GM18870 (cell line): ENCODE data around the gene JUN.
"Not testable (repeated sequence)": the region's sequence is repeated elsewhere in the genome, so short reads cannot be mapped to it uniquely, and the experiment has no call there.

Source experiments
- ATAC-seq: cut with Tn5 transposase; IDR thresholded peaks from one replicate; pipeline ENCODE4 v1.9.1; 2021; ENCODE audit warnings: moderate library complexity; ENCODE audit not compliant: unreplicated experiment

Gene JUN

DNA sequence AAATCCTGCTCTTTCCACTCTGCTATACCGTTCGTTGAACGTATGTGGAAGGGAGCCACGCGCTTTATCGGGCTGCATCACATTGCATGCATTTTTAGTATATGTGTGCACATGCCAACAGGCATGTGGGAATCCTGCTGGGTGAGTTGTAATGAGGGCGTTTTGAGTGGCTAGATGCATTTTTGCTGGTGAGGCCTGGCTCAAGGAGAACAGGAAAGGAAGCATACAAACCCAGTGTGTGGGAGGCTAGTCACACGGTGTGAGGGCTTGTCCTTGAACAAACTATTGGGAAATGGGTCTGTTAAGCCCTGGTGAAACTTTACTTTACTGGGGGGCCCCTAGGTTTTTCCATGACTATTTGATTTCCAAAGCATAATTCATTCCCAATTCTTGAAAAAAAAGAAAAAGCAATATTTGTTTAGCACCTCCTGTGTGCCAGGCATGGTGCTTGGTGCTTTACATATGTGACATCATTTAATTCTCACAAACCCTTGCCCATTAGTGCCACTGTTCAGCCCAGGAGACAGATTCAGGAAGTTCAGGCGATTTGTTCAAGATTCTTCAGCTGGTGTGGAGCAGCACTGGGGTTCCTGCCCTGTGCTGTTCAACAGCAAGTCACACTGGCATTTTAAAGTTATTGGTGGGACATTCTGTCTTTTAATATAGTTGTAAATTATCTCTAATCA is 25.6 kb upstream of the JUN start:
- no peak for ATAC-seq

DNA sequence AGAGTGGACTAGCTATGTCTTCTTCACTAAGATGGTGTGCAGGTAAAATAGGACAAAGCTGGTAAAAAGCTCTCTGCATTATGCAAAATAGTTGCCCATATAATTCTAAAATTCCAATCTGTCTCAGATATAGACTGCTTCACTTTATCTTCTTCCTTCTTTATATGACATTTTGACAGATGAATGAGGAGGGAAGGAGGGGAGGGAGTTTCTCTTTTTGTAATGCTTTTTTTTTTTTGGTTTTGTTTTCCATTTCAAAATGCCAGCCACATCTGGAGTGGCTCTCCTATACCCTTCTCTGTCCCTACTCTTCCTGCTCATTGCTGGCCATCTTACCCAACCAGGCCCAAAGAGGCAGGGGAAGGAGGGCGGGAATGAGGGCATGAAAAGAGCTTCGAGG is 24.2 kb upstream of the JUN start:
- no peak for ATAC-seq

DNA sequence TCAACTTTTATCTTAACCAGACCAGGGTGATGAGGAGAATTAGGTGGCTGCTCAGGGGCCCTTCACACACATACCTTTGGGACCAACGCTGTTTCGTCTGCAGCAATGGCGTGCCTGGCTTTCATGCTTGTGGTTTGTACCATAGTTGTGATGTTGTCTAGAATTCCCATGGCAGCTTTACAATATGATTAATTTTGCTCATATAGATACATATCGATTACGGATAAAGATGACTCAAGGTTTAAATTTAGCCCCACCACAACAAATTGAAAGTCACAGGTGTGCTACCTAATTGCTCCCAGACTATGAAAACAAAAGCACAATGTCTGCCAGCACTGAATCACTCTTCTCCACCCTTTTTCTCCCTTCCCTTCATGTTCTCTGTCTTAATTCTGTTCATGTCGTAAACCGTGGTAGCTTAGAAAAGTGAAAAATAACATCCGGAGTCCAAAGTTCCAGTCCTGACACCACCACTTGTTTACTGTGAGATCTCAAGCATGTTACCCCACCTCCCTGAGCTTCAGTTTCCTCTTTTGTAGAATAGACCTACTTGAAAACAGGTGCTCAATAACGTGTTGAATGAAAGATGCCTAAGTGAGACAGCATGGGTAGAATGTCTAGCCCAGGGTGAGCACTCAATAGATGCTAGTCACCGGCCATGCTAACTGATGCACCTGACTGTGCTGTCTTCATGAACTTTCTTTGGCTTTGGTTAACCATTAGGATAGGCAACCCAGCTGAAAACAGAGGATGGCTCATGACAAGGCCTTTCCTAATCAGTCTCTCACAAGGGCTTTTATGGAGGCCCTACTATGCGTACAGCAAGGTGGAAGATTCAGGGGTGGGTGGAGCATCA is 22.1 kb upstream of the JUN start:
- peak; percentile 64 for ATAC-seq

DNA sequence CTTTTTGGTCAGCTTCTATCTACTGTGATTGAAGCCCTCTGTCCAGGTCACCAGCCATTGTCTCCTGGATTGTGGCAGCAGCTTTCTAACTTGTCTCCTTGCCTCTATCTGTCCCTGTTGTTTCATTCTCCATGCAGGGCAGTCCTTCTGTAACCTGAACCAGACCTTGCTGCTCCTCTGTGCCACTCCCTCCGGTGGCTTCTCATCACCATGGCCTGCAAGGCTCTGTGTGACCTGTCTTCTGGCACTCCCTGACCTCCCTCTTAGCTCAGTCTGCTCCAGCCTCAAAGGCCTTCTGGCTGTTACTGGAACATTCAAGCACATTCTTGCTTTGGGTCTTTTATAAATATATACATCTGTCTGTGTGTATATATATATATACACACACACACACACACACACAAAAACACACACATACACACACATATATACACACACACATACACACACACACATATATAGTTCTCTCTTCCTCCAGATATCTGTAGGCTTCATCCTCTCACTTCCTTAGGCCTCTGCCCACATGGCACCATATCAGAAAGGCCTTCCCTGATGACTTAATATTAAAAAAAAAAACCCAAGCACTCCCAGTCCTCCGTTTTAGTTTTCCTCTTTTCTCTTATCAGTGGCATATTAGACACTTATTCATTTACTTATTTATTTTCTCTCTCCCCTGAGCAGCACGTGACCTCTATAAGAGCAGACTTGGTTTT is 21.2 kb upstream of the JUN start:
- peak; percentile 11 for ATAC-seq

DNA sequence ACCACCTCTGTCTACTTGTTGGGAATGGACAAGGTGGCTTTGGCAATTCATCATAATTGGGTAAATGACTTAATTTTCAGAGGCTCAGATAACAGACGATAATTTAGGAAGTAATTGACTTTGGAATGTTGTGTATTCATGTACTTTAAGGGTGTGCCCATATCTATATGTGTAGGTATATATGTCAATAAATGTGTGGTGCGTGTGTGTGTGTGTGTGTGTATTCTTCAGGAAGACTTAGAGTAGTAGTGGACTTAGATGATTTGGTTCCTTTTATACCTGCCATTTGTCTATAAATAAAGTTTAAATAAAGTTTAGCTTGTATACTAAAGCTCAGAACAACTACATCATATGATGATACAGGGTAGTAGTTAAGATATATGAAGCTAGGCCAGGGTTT is 20.0 kb upstream of the JUN start:
- no peak for ATAC-seq

DNA sequence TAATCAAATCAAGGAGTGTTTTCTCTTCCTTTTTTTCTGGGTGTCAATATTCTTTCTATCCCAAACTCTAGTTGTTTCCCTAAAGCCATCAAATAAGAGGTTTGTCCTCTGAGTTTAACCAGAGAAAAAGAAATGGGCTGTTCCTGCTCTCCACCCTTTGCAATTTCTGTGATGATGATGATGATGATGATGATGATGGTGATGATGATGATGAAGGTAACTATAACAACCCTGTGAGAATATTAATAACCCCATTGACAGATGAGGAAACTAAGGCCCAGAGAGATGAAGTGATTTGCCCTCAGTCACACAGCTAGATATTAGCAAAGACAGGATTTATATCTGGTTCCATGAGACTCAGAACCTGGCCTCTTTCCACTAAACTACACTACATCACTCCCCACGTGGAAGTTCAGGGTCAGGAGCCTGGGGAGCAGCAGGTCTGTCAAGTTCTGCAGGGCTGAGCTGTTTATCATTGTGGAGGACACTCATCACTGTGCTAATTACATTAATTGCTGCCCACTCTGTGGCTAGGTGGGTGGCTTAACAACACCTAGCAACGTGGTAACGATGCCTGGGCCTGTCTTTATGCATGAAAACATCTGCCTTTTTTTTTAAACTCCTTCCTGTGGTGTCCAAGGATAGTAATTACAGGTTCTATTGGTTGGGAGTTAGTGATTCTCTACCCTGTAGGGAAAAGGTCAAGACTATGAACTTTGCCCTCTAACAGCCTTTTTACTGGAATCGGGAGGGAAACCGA is 19.0 kb upstream of the JUN start:
- no peak for ATAC-seq

DNA sequence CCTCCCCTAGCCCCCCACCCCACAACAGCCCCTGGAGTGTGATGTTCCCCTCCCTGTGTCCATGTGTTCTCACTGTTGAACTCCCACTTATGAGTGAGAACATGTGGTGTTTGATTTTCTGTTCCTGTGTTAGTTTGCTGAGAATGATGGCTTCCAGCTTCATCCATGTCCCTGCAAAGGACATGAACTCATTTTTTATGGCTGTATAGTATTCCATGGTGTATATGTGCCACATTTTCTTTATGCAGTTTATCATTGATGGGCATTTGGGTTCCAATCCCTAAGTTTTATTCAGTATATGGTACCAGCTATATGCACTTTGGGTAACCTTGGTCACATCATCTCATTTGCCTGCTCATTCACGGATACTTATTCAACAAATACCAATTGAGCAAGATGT is 17.4 kb upstream of the JUN start:
- not testable (repeated sequence) for ATAC-seq

DNA sequence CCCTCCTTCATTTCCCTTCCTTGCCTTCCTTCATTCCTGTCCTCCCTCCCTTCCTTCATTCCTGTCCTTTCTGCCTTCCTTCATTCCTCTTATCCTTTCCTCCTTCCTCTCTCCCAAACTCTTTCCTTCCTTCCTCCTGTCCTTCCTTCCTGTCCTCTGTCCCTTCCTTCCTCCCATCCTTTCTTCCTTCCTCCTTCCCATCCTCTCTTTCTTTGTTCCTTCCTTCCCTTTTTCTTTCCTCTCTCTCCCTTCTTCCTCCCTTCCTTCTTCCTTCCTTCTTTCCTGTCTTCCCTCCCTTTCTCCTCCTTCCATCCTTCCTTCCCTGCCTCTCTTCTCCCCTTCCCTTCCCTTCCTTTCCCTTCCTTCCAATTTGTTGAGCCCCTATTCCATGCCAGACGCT is 15.8 kb upstream of the JUN start:
- no peak for ATAC-seq

DNA sequence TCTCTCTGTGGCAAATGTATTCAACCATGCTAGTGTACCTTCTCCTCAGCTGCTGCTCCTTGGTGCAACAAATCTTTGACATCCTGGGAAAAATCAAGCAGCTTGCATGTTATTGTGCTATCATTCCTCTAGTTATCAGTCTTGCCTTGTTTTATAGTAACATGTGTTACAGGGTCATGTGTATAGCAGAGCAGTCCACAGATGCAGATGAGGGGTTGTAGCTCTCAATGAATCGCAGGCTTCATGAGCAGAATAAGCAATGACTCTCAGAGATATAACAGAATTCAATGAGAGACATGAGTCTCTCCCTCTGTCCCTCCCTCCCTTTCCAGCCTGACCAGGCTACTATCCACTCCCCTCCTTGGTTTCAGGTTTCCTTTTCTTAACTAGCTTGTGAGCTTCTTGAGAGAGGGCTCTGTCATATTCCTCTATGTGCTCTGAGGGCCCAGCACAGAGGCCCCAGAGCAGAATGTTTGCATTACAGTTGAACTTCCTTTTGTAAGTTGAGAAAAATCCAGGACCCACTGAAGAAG is 15.1 kb upstream of the JUN start:
- no peak for ATAC-seq

DNA sequence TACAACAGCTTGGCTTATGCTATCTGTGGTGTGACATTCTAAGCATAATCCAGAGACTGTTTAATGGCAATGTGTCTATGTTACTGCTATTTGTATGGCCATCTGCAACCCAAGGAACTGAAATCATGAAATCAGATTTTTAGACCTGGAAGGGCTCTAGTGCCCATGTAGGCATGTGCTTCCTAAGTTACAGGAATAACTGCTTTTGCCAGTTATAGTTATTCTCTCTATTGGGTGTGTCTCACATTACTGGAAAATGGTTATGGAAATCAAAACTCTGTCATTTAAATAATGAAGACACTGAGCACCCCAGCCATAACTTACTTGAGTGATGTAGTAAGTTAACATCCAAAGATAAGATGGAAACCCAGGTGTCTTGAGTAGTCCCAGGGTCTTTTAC is 12.6 kb upstream of the JUN start:
- no peak for ATAC-seq

DNA sequence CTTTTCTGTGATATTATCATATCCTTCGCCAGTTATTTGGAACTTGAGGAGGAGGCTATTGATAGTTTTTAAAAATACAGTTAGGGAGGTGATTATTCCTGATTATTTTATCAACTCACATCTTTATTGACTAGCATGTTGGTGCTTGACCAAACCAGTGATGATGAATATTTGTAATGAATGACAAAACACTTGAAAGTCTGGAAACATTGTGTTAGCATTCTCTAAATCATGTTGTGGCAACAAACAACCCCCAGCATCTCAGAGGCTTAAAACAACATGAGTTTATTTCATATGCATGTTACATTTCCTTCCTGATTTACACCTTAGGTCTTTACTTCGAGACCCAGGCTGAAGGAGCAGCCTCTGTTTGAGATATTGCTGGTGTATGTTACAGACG is 10.7 kb upstream of the JUN start:
- no peak for ATAC-seq

DNA sequence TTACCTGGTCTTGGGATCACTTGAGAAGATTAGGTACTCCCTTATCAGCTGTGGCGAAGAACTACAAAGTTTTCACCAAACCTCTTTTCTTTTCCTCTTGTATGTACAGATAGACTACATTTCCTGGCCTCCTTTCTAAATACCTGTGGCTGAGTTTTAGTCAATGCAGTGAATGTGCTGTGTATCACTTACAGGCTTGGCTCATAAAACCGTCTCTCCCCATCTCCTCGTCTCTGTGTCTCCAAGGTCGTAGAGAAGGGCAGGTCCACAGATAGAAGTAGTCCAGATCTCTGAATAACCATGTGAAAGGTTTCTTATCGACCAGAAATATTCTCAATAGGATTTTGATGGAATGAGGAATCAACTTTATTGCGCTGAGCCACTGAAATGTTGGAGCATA is 9.0 kb upstream of the JUN start:
- no peak for ATAC-seq

DNA sequence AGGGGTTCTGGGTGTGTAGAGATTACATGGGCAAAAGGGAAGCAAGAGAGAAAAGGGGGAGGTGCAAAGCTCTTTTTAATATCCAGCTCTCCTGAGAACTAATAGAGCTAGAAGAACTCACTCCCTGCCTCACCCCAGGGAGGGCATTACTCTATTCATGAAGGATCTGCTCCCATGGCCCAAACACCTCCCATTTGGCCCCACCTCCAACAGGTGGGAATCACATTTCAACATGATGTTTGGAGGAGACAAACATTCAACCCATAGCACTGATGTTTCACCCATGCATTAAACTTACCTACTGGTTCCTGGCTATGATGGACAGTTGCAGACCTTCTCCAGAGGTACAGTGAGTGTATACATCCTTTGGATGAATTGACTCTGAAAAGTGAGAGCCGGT is 7.3 kb upstream of the JUN start:
- ATAC-seq: no peak

DNA sequence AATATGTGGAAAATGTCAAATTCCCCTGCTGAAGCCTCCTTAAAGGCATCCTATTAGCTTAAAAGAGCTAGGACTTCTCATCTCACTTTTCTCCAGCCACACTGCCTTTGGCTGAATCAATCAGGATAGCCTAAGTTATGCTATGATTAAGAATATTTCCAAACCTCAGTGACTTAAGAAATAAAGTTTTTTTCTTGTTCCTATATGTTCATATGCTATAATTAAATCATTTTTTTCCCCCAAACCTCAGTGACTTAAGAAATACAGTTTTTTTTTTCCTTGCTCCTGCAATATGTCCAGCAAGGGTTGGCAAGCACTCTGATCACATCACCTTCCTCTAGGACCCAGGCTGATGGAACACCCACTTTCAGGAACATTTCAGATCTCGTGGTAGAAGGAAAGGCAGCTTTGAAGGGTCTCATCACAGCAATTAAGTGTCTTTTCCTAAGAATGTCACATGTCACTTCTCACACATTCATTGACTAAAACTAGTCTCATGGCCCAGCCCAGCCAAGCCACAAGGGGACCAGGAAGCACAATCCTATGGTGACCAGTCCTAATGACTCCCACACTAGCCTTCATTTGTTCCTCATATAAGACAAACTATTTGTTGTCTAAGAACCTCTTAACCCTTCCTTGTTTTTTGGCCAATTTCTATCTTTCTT is 6.3 kb upstream of the JUN start:
- ATAC-seq: no peak

DNA sequence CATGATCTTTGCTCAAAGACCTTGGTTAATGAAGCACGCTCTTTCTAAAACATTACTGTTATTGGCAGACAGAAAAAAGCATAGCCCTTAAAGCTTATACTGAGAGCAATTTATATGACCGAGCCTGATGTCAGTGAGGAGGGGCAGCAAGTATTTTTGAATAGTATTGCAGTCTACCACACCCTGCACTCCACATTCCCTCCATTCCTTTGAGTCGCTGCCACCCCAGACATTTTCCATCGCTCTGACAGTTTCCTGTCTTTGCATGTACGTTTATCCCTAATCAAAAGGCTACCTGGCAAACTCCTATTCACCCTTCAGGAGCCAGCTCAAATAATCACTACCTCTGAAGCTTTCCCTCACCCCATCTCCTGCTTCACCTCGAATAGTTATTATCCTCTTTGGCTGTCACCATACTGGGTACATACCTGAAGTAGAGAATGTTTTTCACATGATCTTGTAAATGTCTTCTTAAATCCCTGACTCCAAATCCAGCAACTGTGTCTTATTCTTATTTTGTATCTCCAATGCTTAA is 5.5 kb upstream of the JUN start:
- ATAC-seq: no peak

DNA sequence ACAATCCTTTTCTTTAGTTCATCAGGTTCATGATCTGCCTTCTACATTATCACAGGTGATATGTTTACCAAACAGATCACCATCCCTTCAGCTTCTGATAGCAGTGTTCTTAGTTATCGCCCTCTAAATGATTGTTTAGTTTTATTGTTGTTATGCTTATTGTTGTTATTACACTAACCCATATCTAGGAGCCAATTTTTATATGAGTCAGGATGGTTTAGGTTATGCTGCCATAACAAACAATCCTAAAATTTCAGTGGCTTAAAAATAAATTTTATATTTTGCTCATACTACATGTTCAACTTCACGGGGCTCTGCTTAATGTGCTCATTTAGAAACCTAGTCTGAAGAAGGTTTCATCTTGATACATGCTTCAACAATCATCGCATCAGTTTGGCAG is 4.4 kb upstream of the JUN start:
- no peak for ATAC-seq

DNA sequence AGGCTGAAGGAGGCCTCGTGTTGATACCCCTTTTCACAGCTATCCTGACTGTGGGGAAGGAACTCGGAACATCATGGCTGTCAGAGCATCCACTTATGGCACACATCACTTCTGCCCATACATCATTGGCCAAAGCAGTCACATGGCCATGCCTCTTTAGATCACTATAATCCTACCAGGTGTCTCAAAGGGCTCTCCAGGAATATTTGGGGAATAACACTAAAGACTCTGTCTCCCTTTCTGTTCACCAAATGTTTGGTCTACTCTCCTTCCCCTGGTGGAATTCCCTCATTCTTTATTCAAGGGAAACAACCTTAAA is 3.0 kb upstream of the JUN start:
- ATAC-seq: no peak

DNA sequence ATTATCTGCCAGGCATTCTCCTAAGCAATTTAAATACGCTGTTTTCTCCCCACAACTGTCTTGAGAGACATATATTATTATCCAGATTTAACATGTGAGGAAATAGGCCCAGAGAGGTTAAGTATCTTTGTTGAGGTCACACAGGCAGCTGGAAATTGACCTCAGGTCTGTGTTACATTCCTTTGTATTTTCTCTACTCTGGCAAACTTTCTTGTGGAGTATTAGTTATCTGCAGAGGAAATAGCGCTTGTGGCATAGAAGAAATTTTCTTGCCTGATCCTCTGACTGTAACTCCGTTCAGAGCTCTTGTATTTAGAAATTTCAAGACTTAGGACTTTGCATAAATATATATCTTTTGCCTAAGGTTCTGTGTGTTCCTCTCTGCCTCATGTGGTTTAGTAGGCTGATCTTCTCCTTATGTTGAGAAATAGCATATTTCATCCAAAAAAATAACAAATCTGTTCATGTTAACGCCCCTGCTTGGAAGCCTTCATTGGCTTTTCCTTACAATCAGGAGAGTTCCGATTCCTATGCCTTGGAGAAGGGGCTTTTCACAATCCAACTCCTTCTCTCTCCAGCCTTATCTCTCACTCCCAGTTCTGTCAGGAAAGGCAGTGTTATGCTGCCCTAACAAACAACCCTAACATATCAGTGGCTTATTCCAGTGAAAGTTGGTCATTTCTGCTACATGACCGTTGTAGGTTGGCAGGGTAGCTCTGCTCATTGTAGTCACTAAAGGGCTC is 2.5 kb upstream of the JUN start:
- no peak for ATAC-seq

DNA sequence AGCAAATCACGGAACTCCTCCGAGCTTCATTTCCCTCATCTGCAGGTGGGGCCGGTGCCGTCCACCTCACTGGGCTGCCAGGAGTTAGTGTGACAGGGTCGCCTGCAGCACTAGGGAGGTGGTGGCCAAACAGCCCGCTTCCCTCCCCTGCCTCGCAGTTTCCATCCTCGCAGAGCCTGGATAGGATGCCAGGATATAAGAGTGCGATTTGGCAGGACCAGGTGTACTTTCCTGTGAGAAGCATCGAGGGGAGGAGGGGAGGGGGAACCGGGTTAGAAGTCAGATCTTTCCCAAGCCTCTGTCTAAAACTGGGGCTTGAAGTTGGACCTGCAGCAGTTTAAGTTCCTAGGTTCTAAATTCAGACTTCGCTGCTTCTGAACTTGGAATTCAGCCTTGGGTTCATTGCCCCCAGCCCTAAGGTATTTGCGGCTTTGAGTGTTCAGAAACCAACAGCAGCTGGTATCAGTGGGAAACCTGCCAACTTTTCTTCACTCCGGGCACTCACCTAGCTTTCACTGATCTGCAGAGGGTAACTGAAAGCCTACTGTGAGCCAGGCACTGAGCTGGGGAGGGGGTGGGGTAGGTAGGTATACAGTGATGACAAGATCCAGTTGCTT is 1.7 kb upstream of the JUN start:
- no peak for ATAC-seq
